H9 (cell line): ENCODE data around the gene CCDC3. TPM values are rescaled to one million over a fixed set of nuclear protein-coding genes. Genes with fewer than 3 reads are reported as not detected.

Experiments used
- DNase-seq: peaks from one replicate; pipeline ENCODE4 v3.0.0-alpha.2; 2017
- H2AFZ ChIP-seq: one replicate; pipeline ENCODE4 v1.6.1; 2013; ENCODE audit warnings: mild to moderate bottlenecking, low read length, control low read depth, moderate library complexity
- H2AK5ac ChIP-seq: 2 replicates; pipeline ENCODE4 v1.6.1; 2013; ENCODE audit warnings: low read length, control low read depth, mixed read lengths; ENCODE audit not compliant: insufficient read length
- H2BK120ac ChIP-seq: one replicate; pipeline ENCODE4 v1.6.1; 2013; ENCODE audit warnings: low read depth, mild to moderate bottlenecking, low read length, control low read depth, inconsistent platforms; ENCODE audit not compliant: poor library complexity, severe bottlenecking
- H2BK12ac ChIP-seq: 2 replicates; pipeline ENCODE4 v1.6.1; 2013; ENCODE audit warnings: low read length, control low read depth, mixed read lengths, low read depth; ENCODE audit not compliant: insufficient read length
- H2BK15ac ChIP-seq: 2 replicates; pipeline ENCODE4 v1.6.1; 2013; ENCODE audit warnings: low read depth, low read length, control low read depth
- H2BK20ac ChIP-seq: one replicate; pipeline ENCODE4 v1.6.1; 2013; ENCODE audit warnings: low read depth, mild to moderate bottlenecking, low read length, control low read depth, inconsistent platforms; ENCODE audit not compliant: poor library complexity, severe bottlenecking
- H2BK5ac ChIP-seq: 2 replicates; pipeline ENCODE4 v1.6.1; 2013; ENCODE audit warnings: low read length, control low read depth, mixed read lengths; ENCODE audit not compliant: insufficient read length
- H3K14ac ChIP-seq: 2 replicates; pipeline ENCODE4 v1.6.1; 2013; ENCODE audit warnings: low read length, control low read depth; ENCODE audit not compliant: insufficient read depth
- H3K18ac ChIP-seq: 2 replicates; pipeline ENCODE4 v1.6.1; 2013; ENCODE audit warnings: low read depth, mild to moderate bottlenecking, mixed read lengths, low read length, control low read depth; ENCODE audit not compliant: insufficient read length
- H3K23ac ChIP-seq: 2 replicates; pipeline ENCODE4 v1.6.1; 2013; ENCODE audit warnings: low read length, control low read depth, mixed read lengths, low read depth; ENCODE audit not compliant: insufficient read length
- H3K23me2 ChIP-seq: 2 replicates; pipeline ENCODE4 v1.6.1; 2013; ENCODE audit warnings: low read depth, mild to moderate bottlenecking, mixed read lengths, low read length, control low read depth; ENCODE audit not compliant: insufficient read length, poor library complexity, severe bottlenecking
- H3K27ac ChIP-seq: 2 replicates; pipeline ENCODE4 v1.5.1; 2013; ENCODE audit warnings: low read length, control low read depth, mixed read lengths, low read depth; ENCODE audit not compliant: insufficient read length
- H3K27me3 ChIP-seq: 2 replicates; pipeline ENCODE4 v1.6.1; 2013; ENCODE audit warnings: low read length, control low read depth, inconsistent platforms; ENCODE audit not compliant: insufficient read depth
- H3K4ac ChIP-seq: 2 replicates; pipeline ENCODE4 v1.6.1; 2013; ENCODE audit warnings: low read depth, mild to moderate bottlenecking, control low read depth, inconsistent platforms, low read length, moderate library complexity
- H3K4me1 ChIP-seq: 2 replicates; pipeline ENCODE4 v1.6.1; 2013; ENCODE audit warnings: low read length, control low read depth, inconsistent platforms; ENCODE audit not compliant: insufficient read depth
- H3K4me2 ChIP-seq: 2 replicates; pipeline ENCODE4 v1.6.1; 2013; ENCODE audit warnings: low read length, control low read depth, mixed read lengths; ENCODE audit not compliant: insufficient read length, insufficient read depth
- H3K56ac ChIP-seq: 2 replicates; pipeline ENCODE4 v1.6.1; 2013; ENCODE audit warnings: low read depth, mild to moderate bottlenecking, mixed read lengths, low read length, control low read depth; ENCODE audit not compliant: insufficient read length
- H3K79me1 ChIP-seq: 2 replicates; pipeline ENCODE4 v1.6.1; 2013; ENCODE audit warnings: low read depth, mild to moderate bottlenecking, moderate library complexity, low read length, control low read depth, inconsistent platforms; ENCODE audit not compliant: insufficient read depth, poor library complexity, severe bottlenecking
- H3K79me2 ChIP-seq: 2 replicates; pipeline ENCODE4 v1.6.1; 2013; ENCODE audit warnings: low read length, control low read depth, inconsistent platforms; ENCODE audit not compliant: insufficient read depth
- H3K9ac ChIP-seq: 2 replicates; pipeline ENCODE4 v1.6.1; 2013; ENCODE audit warnings: low read length, control low read depth, mixed read lengths; ENCODE audit not compliant: insufficient read length; ENCODE audit errors: extremely low read depth
- H3K9me3 ChIP-seq: one replicate; pipeline ENCODE4 v1.6.1; 2013; ENCODE audit warnings: low read depth, low read length, inconsistent platforms; ENCODE audit not compliant: control insufficient read depth
- H3T11ph ChIP-seq: one replicate; pipeline ENCODE4 v1.6.1; 2013; ENCODE audit warnings: mild to moderate bottlenecking, low read length, control low read depth, inconsistent platforms
- H4K20me1 ChIP-seq: one replicate; pipeline ENCODE4 v1.6.1; 2013; ENCODE audit not compliant: control insufficient read depth, insufficient read length, insufficient read depth
- H4K5ac ChIP-seq: 2 replicates; pipeline ENCODE4 v1.6.1; 2013; ENCODE audit warnings: low read depth, mild to moderate bottlenecking, mixed read lengths, low read length, control low read depth; ENCODE audit not compliant: insufficient read length
- H4K8ac ChIP-seq: replicated peaks from 2 replicates; pipeline ENCODE4 v1.6.1; 2013; ENCODE audit warnings: low read length, control low read depth, mixed read lengths, low read depth; ENCODE audit not compliant: insufficient read length
- H4K91ac ChIP-seq: 2 replicates; pipeline ENCODE4 v1.6.1; 2013; ENCODE audit warnings: low read depth, mild to moderate bottlenecking, moderate library complexity, mixed read lengths, low read length, control low read depth; ENCODE audit not compliant: insufficient read length
- H3K27ac Mint-ChIP-seq, 3 experiments: 2 replicates in 2 of 3; 3 replicates in 1 of 3; pipeline ENCODE4 v1.8.0; 2020 to 2021; ENCODE audit warnings: mixed read lengths in 3 of 3, mild to moderate bottlenecking in 1 of 3, moderate library complexity in 1 of 3
- H3K27me3 Mint-ChIP-seq: 2 replicates; pipeline ENCODE4 v1.8.0; 2021; ENCODE audit warnings: low read depth, mild to moderate bottlenecking, moderate library complexity, mixed read lengths
- H3K36me3 Mint-ChIP-seq, 3 experiments: 2 replicates in 2 of 3; 3 replicates in 1 of 3; pipeline ENCODE4 v1.8.0; 2020 to 2021; ENCODE audit warnings: low read depth in 3 of 3, mixed read lengths in 3 of 3; ENCODE audit not compliant: insufficient read depth in 1 of 3
- H3K4me1 Mint-ChIP-seq, 2 experiments: 2 replicates each; pipeline ENCODE4 v1.8.0; 2020; ENCODE audit warnings: mixed read lengths in 2 of 2
- H3K4me3 Mint-ChIP-seq, 2 experiments: 2 replicates in 1 of 2; 3 replicates in 1 of 2; pipeline ENCODE4 v1.8.0; 2020 to 2021; ENCODE audit warnings: mild to moderate bottlenecking in 2 of 2, mixed read lengths in 2 of 2, moderate library complexity in 1 of 2
- H3K9me3 Mint-ChIP-seq, 2 experiments: 2 replicates in 1 of 2; 3 replicates in 1 of 2; pipeline ENCODE4 v1.8.0; 2020; ENCODE audit warnings: mild to moderate bottlenecking in 2 of 2, mixed read lengths in 2 of 2, moderate library complexity in 1 of 2
- CTCF ChIP-seq: fragments of 200-600 bp; sonication (generic); conservative IDR thresholded peaks from 3 replicates; pipeline ENCODE4 v1.8.0; 2021; ENCODE audit warnings: antibody characterized with exemption, mild to moderate bottlenecking
- WGBS: extraction: QIAGEN DNeasy Blood & Tissue Kit; methylation state at CpG from one replicate; pipeline ENCODE4 v1.1.7; 2013; ENCODE audit warnings: missing lambda C conversion rate, low lambda C conversion rate, mixed read lengths; ENCODE audit not compliant: insufficient read length; ENCODE audit errors: extremely low coverage; 5-methylcytosine and 5-hydroxymethylcytosine counted together
- total RNA-seq: library from RNA; stranded (reverse); gene quantifications from 2 replicates; pipeline ENCODE4 v1.2.1, GENCODE V29; 2021

Gene CCDC3
- total RNA-seq, 1 experiment from 2014 or later = 2.3 TPM

- Mint-ChIP-seq H3K9me3 (no peaks in the 10 kb centered on the region), H3K4me1 (peaks cover 5 to 6% of the 10 kb centered on the region in 2 experiments; a peak in 1 of 4 replicates), H3K4me3 (no peak overlapping the region), H3K36me3 (no peaks in the 10 kb centered on the region), H3K27ac (no peak overlapping the region), H3K27me3 (no peaks in the 10 kb centered on the region; the same call in 1 of the 2 replicates)
- H2BK5ac ChIP-seq = no peak overlapping the region
- no peak overlapping the region for H3K27ac ChIP-seq
- H2AK5ac ChIP-seq = no peak overlapping the region
- no peak overlapping the region for H3T11ph ChIP-seq
- H2BK120ac ChIP-seq = no peak overlapping the region
- no peak overlapping the region for H4K91ac ChIP-seq
- no peak overlapping the region for H2AFZ ChIP-seq
- H4K8ac ChIP-seq = no peak overlapping the region
- no peaks in the 10 kb centered on the region for H3K79me1 ChIP-seq
- no peak overlapping the region for H3K4me2 ChIP-seq
- no peak overlapping the region for H3K56ac ChIP-seq
- no CpG with 5 or more reads among the region's 3 CpGs for WGBS
- no peak overlapping the region for H2BK12ac ChIP-seq
- H3K4ac ChIP-seq = no peak overlapping the region
- H3K27me3 ChIP-seq = no peaks in the 10 kb centered on the region
- H4K20me1 ChIP-seq = no peaks in the 10 kb centered on the region
- H3K23me2 ChIP-seq = no peaks in the 10 kb centered on the region
- H3K18ac ChIP-seq = no peak overlapping the region
- H3K14ac ChIP-seq = no peak overlapping the region
- no peaks in the 10 kb centered on the region for H3K4me1 ChIP-seq
- no peak for DNase-seq
- no peak overlapping the region for H3K23ac ChIP-seq
- H2BK20ac ChIP-seq = no peak overlapping the region
- no peaks in the 10 kb centered on the region for H3K79me2 ChIP-seq
- no peaks in the 10 kb centered on the region for H3K9me3 ChIP-seq
- no peak for TF ChIP-seq CTCF
- no peak overlapping the region for H3K9ac ChIP-seq
- H4K5ac ChIP-seq = no peak overlapping the region
- H2BK15ac ChIP-seq = no peak overlapping the region
Observed at GRCh38 chr10:12911795-12912194, 89.7 kb downstream of the CCDC3 start.
